ENCODE measurements around the gene NDST4. TPM values are rescaled to one million over a fixed set of nuclear protein-coding genes. Genes with fewer than 3 reads are reported as not detected.

NDST4 gene
- total and polyA plus RNA-seq, 2 of the 4 experiments (the other 2 are of a cell fraction): not detected

GRCh38 chr4:114922592-114922933 lies 190.9 kb downstream of the NDST4 start:
- Histone ChIP-seq H3K27me3 (ENCODE audit: control insufficient read depth, insufficient read depth, low read length) (no peaks in the 10 kb centered on the region), H2AFZ (replicated peaks; ENCODE audit: low read length, poor library complexity) (no peak overlapping the region), H3K4me2 (ENCODE audit: low read depth, low read length) (no peak overlapping the region), H3K4me1 (ENCODE audit: control insufficient read depth, insufficient read depth, low read length) (no peaks in the 10 kb centered on the region), H2AK5ac (ENCODE audit: low read depth, low read length) (no peak overlapping the region), H4K8ac (ENCODE audit: low read depth in 2 of 2, low read length in 2 of 2) (no peak overlapping the region), H3K9ac (ENCODE audit: low read depth, low read length) (no peak overlapping the region), H3K4me3 (ENCODE audit: insufficient read depth, low read depth, low read length) (no peak overlapping the region), H3K27ac (ENCODE audit: insufficient read depth, low read length) (no peak overlapping the region), H2BK120ac (ENCODE audit: low read depth, low read length) (no peak overlapping the region), H4K5ac (ENCODE audit: low read depth, low read length) (no peak overlapping the region), H4K91ac (ENCODE audit: insufficient read depth, low read depth, low read length) (no peak overlapping the region), H3K56ac (ENCODE audit: extremely low read depth, insufficient read depth, low read length) (no peak overlapping the region), H3K14ac (replicated peaks; ENCODE audit: low read depth, low read length) (no peak overlapping the region), H2BK15ac (ENCODE audit: low read depth, low read length) (no peak overlapping the region), H3K18ac (ENCODE audit: low read depth, low read length) (no peak overlapping the region), H2BK20ac (ENCODE audit: low read depth, low read length) (no peak overlapping the region), H3K9me1 (ENCODE audit: insufficient read depth, low read length) (no peaks in the 10 kb centered on the region), H3K23ac (ENCODE audit: low read depth, low read length) (no peak overlapping the region), H3K79me1 (ENCODE audit: low read depth in 1 of 2, low read length in 2 of 2) (no peaks in the 10 kb centered on the region), H2AK9ac (replicated peaks; ENCODE audit: low read depth, low read length, poor library complexity) (no peak overlapping the region), H4K20me1 (ENCODE audit: insufficient read depth, low read length) (no peaks in the 10 kb centered on the region), H3K4ac (ENCODE audit: low read depth, low read length) (no peak overlapping the region), H3K36me3 (ENCODE audit: control insufficient read depth, insufficient read depth, low read length) (no peaks in the 10 kb centered on the region), H2BK5ac (ENCODE audit: low read depth, low read length, poor library complexity, severe bottlenecking) (no peak overlapping the region), H3K9me3 (ENCODE audit: control insufficient read depth, insufficient read depth, low read length) (no peaks in the 10 kb centered on the region)
- no TSS peak for BruUV-seq (replicated peaks)
- intact Hi-C loops (cut with micrococcal nuclease): no loop called here
- ChIA-PET CTCF (no interaction called here), POLR2A (ENCODE audit: unreplicated experiment) (no interaction called here)
- no CpG with 5 or more reads among the region's 3 CpGs for WGBS, 2 experiments (ENCODE audit: extremely low coverage in 2 of 2, insufficient read length in 1 of 2)
- DNase-seq: no peak
- dilution Hi-C loops (cut with HindIII; ENCODE audit: low sequenced_read_pairs, unreplicated experiment): no loop called here
- in situ Hi-C loops (cut with MboI; ENCODE audit: low sequenced_read_pairs): no loop called here
- TF ChIP-seq, protein P1, sequence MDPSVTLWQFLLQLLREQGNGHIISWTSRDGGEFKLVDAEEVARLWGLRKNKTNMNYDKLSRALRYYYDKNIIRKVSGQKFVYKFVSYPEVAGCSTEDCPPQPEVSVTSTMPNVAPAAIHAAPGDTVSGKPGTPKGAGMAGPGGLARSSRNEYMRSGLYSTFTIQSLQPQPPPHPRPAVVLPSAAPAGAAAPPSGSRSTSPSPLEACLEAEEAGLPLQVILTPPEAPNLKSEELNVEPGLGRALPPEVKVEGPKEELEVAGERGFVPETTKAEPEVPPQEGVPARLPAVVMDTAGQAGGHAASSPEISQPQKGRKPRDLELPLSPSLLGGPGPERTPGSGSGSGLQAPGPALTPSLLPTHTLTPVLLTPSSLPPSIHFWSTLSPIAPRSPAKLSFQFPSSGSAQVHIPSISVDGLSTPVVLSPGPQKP (IDR thresholded peaks at IDR 0.05; ENCODE audit: borderline replicate concordance, low read depth, low read length): no peak
- no peak for TF ChIP-seq CHD1 (IDR thresholded peaks at IDR 0.05; ENCODE audit: low read depth, low read length)
- TF ChIP-seq MAZ (IDR thresholded peaks at IDR 0.05; ENCODE audit: borderline replicate concordance, low read depth, low read length): no peak
- no peak for TF ChIP-seq RFX5 (IDR thresholded peaks at IDR 0.05; ENCODE audit: low read depth, low read length)
- TF ChIP-seq NFE2L2 (IDR thresholded peaks at IDR 0.05; ENCODE audit: low read depth, low read length): no peak
- no peak for TF ChIP-seq MXI1 (IDR thresholded peaks at IDR 0.05; ENCODE audit: borderline replicate concordance, low read depth, low read length)
- no peak for TF ChIP-seq USF2 (IDR thresholded peaks at IDR 0.05; ENCODE audit: low read depth, low read length)
- TF ChIP-seq MAFK (IDR thresholded peaks at IDR 0.05; ENCODE audit: low read depth, low read length): no peak
- TF ChIP-seq, protein P2, sequence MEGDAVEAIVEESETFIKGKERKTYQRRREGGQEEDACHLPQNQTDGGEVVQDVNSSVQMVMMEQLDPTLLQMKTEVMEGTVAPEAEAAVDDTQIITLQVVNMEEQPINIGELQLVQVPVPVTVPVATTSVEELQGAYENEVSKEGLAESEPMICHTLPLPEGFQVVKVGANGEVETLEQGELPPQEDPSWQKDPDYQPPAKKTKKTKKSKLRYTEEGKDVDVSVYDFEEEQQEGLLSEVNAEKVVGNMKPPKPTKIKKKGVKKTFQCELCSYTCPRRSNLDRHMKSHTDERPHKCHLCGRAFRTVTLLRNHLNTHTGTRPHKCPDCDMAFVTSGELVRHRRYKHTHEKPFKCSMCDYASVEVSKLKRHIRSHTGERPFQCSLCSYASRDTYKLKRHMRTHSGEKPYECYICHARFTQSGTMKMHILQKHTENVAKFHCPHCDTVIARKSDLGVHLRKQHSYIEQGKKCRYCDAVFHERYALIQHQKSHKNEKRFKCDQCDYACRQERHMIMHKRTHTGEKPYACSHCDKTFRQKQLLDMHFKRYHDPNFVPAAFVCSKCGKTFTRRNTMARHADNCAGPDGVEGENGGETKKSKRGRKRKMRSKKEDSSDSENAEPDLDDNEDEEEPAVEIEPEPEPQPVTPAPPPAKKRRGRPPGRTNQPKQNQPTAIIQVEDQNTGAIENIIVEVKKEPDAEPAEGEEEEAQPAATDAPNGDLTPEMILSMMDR (conservative IDR thresholded peaks at IDR 0.05; ENCODE audit: low read depth, low read length): no peak
- no peak for TF ChIP-seq RAD21 (IDR thresholded peaks at IDR 0.05; ENCODE audit: low read length)
- TF ChIP-seq SMC3 (IDR thresholded peaks at IDR 0.05; ENCODE audit: low read depth, low read length): no peak
- TF ChIP-seq CEBPB (IDR thresholded peaks at IDR 0.05; ENCODE audit: low read depth, low read length): no peak
- no peak for TF ChIP-seq RCOR1 (IDR thresholded peaks at IDR 0.05; ENCODE audit: insufficient replicate concordance, low read length)
- TF ChIP-seq POLR2A (IDR thresholded peaks at IDR 0.05; ENCODE audit: low read depth, low read length): no peak
- TF ChIP-seq BHLHE40 (IDR thresholded peaks at IDR 0.05; ENCODE audit: low read depth, low read length): no peak
- TF ChIP-seq FOS (IDR thresholded peaks at IDR 0.05; ENCODE audit: low read depth, low read length): no peak
- ATAC-seq (ENCODE audit: low read depth): no peak
